ENCODE measurements around the gene ADCY7. TPM values are rescaled to one million over a fixed set of nuclear protein-coding genes. Genes with fewer than 3 reads are reported as not detected.

ADCY7 gene
- total RNA-seq, 1 experiment from 2014 or later = 8.7 TPM

GRCh38 chr16:50248845-50249244 lies 17.5 kb upstream of the ADCY7 start:
- DNase-seq (ENCODE audit: low read depth) = no peak

- peak; percentile 83 for DNase-seq (ENCODE audit: low read depth)
Measured at GRCh38 chr16:50251375-50252081, 14.8 kb upstream of the ADCY7 start.

GRCh38 chr16:50252082-50252611 lies 14.2 kb upstream of the ADCY7 start:
- no peak for DNase-seq (ENCODE audit: low read depth)

GRCh38 chr16:50252874-50253513 lies 13.4 kb upstream of the ADCY7 start:
- no peak for DNase-seq (ENCODE audit: low read depth)

- no peak for DNase-seq (ENCODE audit: low read depth)
Measured at GRCh38 chr16:50253514-50253910, 12.8 kb upstream of the ADCY7 start.

- no peak for DNase-seq (ENCODE audit: low read depth)
Measured at GRCh38 chr16:50254072-50254471, 12.3 kb upstream of the ADCY7 start.

- DNase-seq (ENCODE audit: low read depth) = no peak
Measured at GRCh38 chr16:50255538-50255937, 10.8 kb upstream of the ADCY7 start.

- no peak for DNase-seq (ENCODE audit: low read depth)
Measured at GRCh38 chr16:50256604-50257003, 9.7 kb upstream of the ADCY7 start.

- no peak for DNase-seq (ENCODE audit: low read depth)
Measured at GRCh38 chr16:50257876-50258275, 8.5 kb upstream of the ADCY7 start.

GRCh38 chr16:50259334-50260205 lies 6.8 kb upstream of the ADCY7 start:
- peak; percentile 27 for DNase-seq (ENCODE audit: low read depth)

- DNase-seq (ENCODE audit: low read depth) = no peak
Measured at GRCh38 chr16:50260206-50261159, 5.9 kb upstream of the ADCY7 start.

- no peak for DNase-seq (ENCODE audit: low read depth)
Measured at GRCh38 chr16:50261160-50261706, 5.1 kb upstream of the ADCY7 start.

GRCh38 chr16:50261707-50262235 lies 4.6 kb upstream of the ADCY7 start:
- DNase-seq (ENCODE audit: low read depth) = no peak

GRCh38 chr16:50263060-50263909 lies 3.1 kb upstream of the ADCY7 start:
- DNase-seq (ENCODE audit: low read depth) = no peak

- DNase-seq (ENCODE audit: low read depth) = no peak
Measured at GRCh38 chr16:50263940-50264929, 2.1 kb upstream of the ADCY7 start.

- DNase-seq (ENCODE audit: low read depth) = no peak
Measured at GRCh38 chr16:50265260-50265659, 1.1 kb upstream of the ADCY7 start.

- no peak for DNase-seq (ENCODE audit: low read depth)
Measured at GRCh38 chr16:50265716-50266336, 525 bp upstream of the ADCY7 start.

- no peak for DNase-seq (ENCODE audit: low read depth)
Measured at GRCh38 chr16:50267151-50267631, 840 bp downstream of the ADCY7 start.
